T-helper 1 cell treated with Interleukin-12 subunit alpha and Interleukin-12 subunit beta and Interleukin-4 antibody, amounts not matched to agents 30 ng/mL and 1 ng/mL, for 36 hours (primary cell): Measurements from ENCODE around the gene FAM236A. TPM values are rescaled to one million over a fixed set of nuclear protein-coding genes. Genes with fewer than 3 reads are reported as not detected.
"Not testable (repeated sequence)": the region's sequence is repeated elsewhere in the genome, so short reads cannot be mapped to it uniquely, and the experiment has no call there.

Experiments
- intact Hi-C: fragments of 100-400 bp; cut with micrococcal nuclease; formaldehyde crosslinking; loops from one replicate; pipeline ENCODE4 v1.15.1; 2024
- total RNA-seq: library from RNA; stranded (reverse); gene quantifications from 2 replicates; pipeline ENCODE4 v1.2.3, GENCODE V29; 2022

The FAM236A gene
- not detected in 2 replicates for total RNA-seq

- intact Hi-C loops: not testable (repeated sequence)
Measured at GRCh38 chrX:72937906-72938305, at the start of gene FAM236A. FAM236A (plus strand) TSS chrX:72938206; CDS start chrX:72938263, 57 bp downstream.

DNA sequence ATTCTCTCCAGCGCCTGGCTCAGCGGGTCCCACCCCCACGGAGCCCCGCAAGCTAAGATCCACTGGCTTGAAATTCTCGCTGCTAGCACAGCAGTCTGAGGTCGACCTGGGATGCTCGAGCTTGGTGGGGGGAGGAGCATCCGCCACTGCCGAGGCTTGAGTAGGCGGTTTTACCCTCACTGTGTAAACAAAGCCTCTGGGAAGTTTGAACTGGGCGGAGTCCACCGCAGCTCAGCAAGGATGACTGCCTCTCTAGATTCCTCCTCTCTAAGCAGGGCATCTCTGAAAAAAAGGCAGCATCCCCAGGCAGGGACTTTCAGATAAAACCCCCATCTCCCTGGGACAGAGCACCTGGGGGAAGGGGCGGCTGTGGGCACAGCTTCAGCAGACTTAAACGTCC, 48.3 kb upstream of the FAM236A start:
- intact Hi-C loops: not testable (repeated sequence)

- intact Hi-C loops: not testable (repeated sequence)
Measured at GRCh38 chrX:72912315-72912714, 25.7 kb upstream of the FAM236A start, which contains the start of gene FAM236C. FAM236C (plus strand) TSS chrX:72912615; CDS start chrX:72912715, 100 bp downstream.

- intact Hi-C loops: not testable (repeated sequence)
Measured at GRCh38 chrX:72916096-72916495, 21.9 kb upstream of the FAM236A start.

DNA sequence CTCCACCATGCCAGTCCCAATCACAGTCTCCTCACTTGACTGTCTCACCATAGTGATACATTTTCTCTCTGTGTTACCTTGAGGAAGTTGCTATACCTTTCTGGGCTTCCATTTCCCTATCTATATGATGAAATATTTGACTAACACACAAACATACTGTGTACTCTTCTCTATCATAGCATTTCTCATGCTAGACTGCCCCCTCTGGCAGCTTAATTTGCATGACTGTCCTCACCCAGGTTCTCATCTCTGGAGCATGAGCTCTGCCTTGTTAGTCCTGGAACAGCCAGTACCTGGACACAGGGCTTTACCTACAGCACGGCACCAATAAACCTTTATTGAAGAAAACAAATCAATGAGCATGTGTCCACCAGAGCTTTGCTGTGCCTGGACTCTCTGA, 5.7 kb upstream of the FAM236A start:
- intact Hi-C loops: not testable (repeated sequence)

DNA sequence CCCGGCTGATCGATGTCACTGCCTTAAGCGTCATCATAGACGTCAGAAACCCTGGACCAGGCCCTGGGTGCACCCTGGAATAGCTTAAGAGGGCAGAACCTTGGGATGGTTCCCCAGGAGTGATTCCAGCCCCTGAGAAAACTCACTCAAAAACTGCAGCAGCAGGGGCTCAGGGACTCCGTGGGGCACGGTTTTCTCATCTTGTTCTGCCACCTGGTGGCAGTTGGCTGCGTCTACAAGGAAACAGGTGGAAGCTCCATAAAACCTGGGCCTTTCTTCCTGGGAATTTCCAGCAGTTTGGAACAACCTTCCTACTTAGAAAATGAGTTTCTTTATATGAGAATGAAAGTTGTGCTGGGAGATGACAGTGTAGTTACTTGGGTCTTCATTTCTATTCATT, 1.6 kb upstream of the FAM236A start:
- intact Hi-C loops: not testable (repeated sequence)

- intact Hi-C loops: not testable (repeated sequence)
Measured at GRCh38 chrX:72936882-72937455, 1.0 kb upstream of the FAM236A start.

GRCh38 chrX:72942272-72942671, 4.3 kb downstream of the FAM236A start:
- intact Hi-C loops: not testable (repeated sequence)

GRCh38 chrX:72943035-72943818, 5.2 kb downstream of the FAM236A start:
- intact Hi-C loops: not testable (repeated sequence)

GRCh38 chrX:72943819-72944169, 5.8 kb downstream of the FAM236A start, which contains the start of gene DMRTC1:
DMRTC1 (minus strand) TSS chrX:72943837; CDS start chrX:72875694, 68,143 bp downstream.
- intact Hi-C loops: not testable (repeated sequence)

DNA sequence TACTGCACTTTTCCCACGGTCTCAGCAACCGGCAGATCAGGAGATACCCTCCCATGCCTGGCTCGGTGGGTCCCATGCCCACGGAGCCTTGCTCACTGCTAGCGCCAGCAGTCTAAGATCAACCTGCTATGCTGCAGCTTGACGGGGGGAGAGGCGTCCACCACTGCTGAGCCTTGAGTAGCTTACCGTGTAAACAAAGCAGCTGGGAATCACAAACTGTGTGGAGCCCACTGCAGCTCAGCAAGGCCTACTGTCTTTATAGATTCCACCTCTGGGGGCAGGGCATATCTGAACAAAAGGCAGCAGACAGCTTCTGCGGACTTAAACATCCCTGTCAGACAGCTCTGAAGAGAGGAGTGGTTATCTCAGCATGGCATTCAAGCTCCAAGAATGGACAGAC, 22.0 kb downstream of the FAM236A start:
- intact Hi-C loops: not testable (repeated sequence)

DNA sequence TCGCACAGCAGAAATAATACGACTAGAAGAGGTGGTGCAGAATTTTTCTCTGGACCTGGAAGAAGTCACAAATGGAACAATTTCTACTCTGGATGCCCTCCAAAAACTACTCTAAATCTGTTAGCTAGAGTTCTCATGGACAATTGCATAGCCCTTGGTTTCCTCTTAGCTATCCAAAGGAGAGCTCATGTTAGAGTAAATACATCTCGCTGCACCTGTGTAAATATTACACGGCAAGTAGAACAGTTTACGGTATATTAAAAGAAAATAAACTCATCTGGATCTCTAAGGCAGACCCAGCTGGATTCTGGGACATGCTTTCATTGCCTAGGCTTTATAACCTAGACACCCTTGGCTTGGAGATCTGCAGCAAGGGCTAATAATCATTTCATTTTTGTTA, 33.9 kb downstream of the FAM236A start:
- intact Hi-C loops: not testable (repeated sequence)

DNA sequence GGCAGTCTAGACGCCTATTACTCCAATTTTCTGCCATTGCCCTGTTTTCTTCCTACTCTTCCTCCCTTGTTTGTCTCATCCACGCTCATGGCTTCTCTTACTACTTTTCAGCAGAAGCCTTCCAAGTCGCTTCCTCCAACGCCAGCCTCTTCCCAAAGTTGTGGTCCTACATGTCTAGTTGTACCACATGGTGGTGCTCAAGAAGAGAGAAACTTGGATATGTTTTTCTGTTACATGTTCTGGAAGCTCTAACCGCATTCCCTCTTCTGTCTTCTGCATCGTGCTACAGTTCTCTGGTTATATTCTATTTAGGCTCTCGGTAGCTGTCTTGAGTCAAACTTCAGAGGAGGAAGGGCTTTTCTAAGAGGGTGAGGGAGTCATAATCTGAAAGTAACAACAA, 36.9 kb downstream of the FAM236A start:
- intact Hi-C loops: not testable (repeated sequence)

GRCh38 chrX:72980894-72981469, 43.0 kb downstream of the FAM236A start:
- intact Hi-C loops: not testable (repeated sequence)

Other genes with a start within 250 kb of the FAM236A start
- 1.8 and 2.1 TPM in 2 replicates for gene PHKA1, start 223.9 kb upstream of the FAM236A start, total RNA-seq
- gene DMRTC1B, start 161.3 kb upstream of the FAM236A start, total RNA-seq: not detected in 2 replicates
- not detected in 2 replicates for gene FAM236B, start 155.5 kb upstream of the FAM236A start, total RNA-seq
- not detected in 2 replicates for gene FAM236D, start 130.0 kb upstream of the FAM236A start, total RNA-seq
- not detected in 2 replicates for gene FAM236C, start 25.6 kb upstream of the FAM236A start, total RNA-seq
- gene DMRTC1, start 5.6 kb downstream of the FAM236A start, total RNA-seq: not detected in 2 replicates
- gene PABPC1L2B, start 64.7 kb downstream of the FAM236A start, total RNA-seq: not detected in 2 replicates
- not detected in 2 replicates for gene PABPC1L2A, start 141.3 kb downstream of the FAM236A start, total RNA-seq